Natural killer cell treated with Interleukin-12 subunit alpha and Interleukin-12 subunit beta and Interleukin-15 and Interleukin-18, amount 100 ng/mL, for 72 hours (primary cell): Measurements from ENCODE around the gene EDIL3. TPM values are rescaled to one million over a fixed set of nuclear protein-coding genes. Genes with fewer than 3 reads are reported as not detected.

Experiments
- ATAC-seq, 2 donors: fragments of 150-1000 bp; cut with Tn5 transposase in 1 of 2; sonication (Bioruptor Pico), chemical (Tn5 transposase) in 1 of 2; 2 replicates each; pipeline ENCODE4 v1.10.0; 2021
- DNase-seq: peaks from one replicate; pipeline ENCODE4 v3.0.0; 2022; ENCODE audit warnings: low spot score
- H3K27ac Mint-ChIP-seq, 2 donors: 1 replicate in 1 of 2; 2 replicates in 1 of 2; pipeline ENCODE4 v1.8.0; 2022; ENCODE audit warnings: mixed read lengths in 2 of 2, mild to moderate bottlenecking in 1 of 2, moderate library complexity in 1 of 2
- H3K27me3 Mint-ChIP-seq, 2 donors: 1 replicate in 1 of 2; 2 replicates in 1 of 2; pipeline ENCODE4 v1.8.0; 2022; ENCODE audit warnings: mixed read lengths in 2 of 2
- H3K36me3 Mint-ChIP-seq: one replicate; pipeline ENCODE4 v1.8.0; 2022; ENCODE audit warnings: mixed read lengths
- H3K4me1 Mint-ChIP-seq, 2 donors: 1 replicate in 1 of 2; 2 replicates in 1 of 2; pipeline ENCODE4 v1.8.0; 2022; ENCODE audit warnings: low read depth in 2 of 2, mixed read lengths in 2 of 2, mild to moderate bottlenecking in 1 of 2
- H3K4me3 Mint-ChIP-seq: one replicate; pipeline ENCODE4 v1.8.0; 2022; ENCODE audit warnings: mixed read lengths
- H3K9me3 Mint-ChIP-seq: 2 replicates; pipeline ENCODE4 v1.8.0; 2022; ENCODE audit warnings: mixed read lengths
- total RNA-seq, 2 donors: library from RNA; stranded (reverse); gene quantifications; one replicate each; pipeline ENCODE4 v1.2.3, GENCODE V29; 2022

EDIL3 gene
- total RNA-seq, 2 donors from 2014 or later: not detected

DNA sequence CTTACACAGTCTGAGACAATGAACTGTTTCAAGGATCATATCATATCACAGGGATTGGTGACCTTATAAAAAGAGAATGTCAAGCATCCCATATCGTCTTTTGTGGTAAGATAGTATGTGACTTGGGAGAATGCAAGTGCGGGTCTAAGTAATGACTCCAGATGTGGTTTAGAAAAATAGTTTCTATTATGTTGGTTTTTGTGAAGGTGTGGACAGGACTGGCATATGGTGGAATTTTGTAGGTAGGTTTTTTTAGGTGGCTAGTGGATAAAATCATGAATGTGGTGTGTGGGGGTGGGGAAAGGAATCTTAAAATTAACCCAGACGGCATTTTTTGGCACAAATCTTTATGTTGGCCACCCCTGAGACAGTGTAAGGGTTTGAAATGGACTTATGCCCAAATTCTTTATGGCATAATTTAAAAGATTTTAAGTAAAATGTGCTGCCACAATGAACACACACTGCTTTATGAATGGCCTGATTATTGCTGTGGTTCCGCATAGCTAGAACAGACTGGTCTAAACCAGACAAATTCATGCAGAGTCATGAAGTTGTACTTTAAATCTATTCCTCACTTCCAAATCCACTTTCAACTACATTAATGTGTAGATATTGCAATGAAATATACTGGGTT, 459.2 kb downstream of the EDIL3 start:
- no peaks in the 10 kb centered on the region for H3K4me1 Mint-ChIP-seq
- no peak overlapping the region for H3K4me3 Mint-ChIP-seq
- H3K27me3 Mint-ChIP-seq: no peaks in the 10 kb centered on the region
- peaks cover 11% of the 10 kb centered on the region for H3K9me3 Mint-ChIP-seq
- DNase-seq: no peak
- ATAC-seq: no peak
- no peak overlapping the region for H3K27ac Mint-ChIP-seq
- H3K36me3 Mint-ChIP-seq: no peaks in the 10 kb centered on the region

DNA sequence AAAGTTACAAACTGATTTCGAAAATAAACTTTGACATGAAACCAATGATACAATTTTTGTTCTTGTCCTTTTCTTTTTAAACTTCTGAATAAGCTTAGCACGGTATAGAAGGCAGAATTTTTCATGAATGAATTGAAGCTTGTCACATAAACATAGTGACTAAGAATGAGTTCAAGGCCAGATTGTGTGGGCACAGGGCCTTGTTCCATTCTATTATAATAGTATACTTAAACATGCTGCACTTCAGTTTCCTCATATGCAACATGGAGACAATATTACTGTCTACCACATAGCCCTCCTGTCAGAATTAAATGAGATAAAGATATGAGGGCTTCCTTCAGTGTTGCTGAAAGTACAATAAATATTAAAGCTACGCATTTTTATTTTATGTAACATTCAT, 459.8 kb downstream of the EDIL3 start:
- Mint-ChIP-seq H3K9me3 (peaks cover 12% of the 10 kb centered on the region), H3K4me3 (no peak overlapping the region), H3K4me1 (no peaks in the 10 kb centered on the region), H3K27ac (no peak overlapping the region), H3K27me3 (no peaks in the 10 kb centered on the region), H3K36me3 (no peaks in the 10 kb centered on the region)
- no peak for ATAC-seq
- DNase-seq: no peak

DNA sequence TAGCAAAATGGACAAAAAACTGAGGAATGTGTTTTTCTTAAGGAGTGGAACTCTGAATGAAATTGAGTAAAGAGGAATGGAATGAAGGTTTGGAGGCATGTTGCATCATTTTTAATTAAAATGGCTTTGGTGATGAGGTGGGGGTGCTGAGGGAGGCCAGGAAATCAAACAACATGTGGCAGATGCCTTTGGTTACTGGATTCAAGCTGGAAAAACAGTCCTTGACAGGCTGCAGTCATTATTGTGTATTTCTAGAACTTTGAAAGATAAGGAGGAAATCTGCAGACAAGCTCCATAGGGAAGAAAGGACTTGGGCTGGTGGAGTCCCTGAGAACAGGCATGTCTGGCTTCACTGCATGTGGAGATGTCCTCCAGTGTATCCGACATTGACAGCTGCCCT, 460.5 kb downstream of the EDIL3 start:
- no peak for ATAC-seq
- Mint-ChIP-seq H3K4me1 (no peaks in the 10 kb centered on the region), H3K36me3 (no peaks in the 10 kb centered on the region), H3K9me3 (peaks cover 11% of the 10 kb centered on the region), H3K27me3 (no peaks in the 10 kb centered on the region), H3K4me3 (no peak overlapping the region), H3K27ac (no peak overlapping the region)
- DNase-seq: no peak

DNA sequence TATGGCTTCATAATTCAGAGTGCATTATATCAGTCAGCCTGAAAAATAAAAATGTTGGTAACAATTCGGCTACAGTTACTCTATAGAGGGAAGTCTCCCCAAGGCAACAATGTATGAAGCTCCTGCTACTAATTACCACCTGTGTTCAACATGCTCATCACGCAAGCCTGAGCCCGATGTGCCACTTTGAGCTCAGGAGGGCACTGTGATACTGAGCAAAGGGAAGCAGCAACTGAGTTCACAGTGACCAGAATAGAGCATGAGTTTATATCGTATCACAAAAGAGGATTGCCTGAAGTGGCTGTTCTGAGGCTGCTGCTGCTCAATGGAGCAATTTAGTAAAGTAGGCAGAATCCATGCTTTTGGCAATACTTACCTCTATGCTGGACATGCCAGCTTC, 462.0 kb downstream of the EDIL3 start:
- no peak overlapping the region for H3K27ac Mint-ChIP-seq
- no peak overlapping the region for H3K4me3 Mint-ChIP-seq
- no peaks in the 10 kb centered on the region for H3K4me1 Mint-ChIP-seq
- H3K9me3 Mint-ChIP-seq: peaks cover 11% of the 10 kb centered on the region
- no peaks in the 10 kb centered on the region for H3K36me3 Mint-ChIP-seq
- no peak for ATAC-seq
- no peaks in the 10 kb centered on the region for H3K27me3 Mint-ChIP-seq
- no peak for DNase-seq

DNA sequence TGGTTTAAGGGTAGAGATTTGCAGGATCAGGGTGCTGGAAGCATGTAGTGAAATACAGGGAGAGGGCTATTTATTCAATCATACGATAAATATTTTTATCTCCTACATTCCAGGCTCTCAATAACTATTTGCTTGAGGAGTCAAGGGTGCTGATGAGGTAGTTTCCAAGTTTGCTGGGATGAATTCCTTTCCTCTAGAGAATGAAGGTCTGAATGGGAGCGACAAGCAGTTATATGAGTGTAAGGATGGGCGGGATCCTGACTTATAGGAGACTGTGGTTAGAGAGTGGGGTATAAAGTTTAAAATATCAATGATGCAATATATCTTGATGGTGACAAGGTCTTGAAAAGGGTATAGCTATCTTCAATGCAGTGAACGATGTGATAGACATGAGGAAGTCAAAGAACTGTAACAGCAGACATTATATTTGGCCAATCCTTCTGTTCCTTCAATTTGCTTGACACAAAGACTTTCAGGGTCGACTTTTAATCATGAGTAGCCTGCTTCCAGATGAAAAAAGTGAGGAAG, 462.9 kb downstream of the EDIL3 start:
- no peaks in the 10 kb centered on the region for H3K4me1 Mint-ChIP-seq
- H3K27ac Mint-ChIP-seq: no peak overlapping the region
- no peak for ATAC-seq
- peaks cover 11% of the 10 kb centered on the region for H3K9me3 Mint-ChIP-seq
- H3K4me3 Mint-ChIP-seq: no peak overlapping the region
- H3K36me3 Mint-ChIP-seq: no peaks in the 10 kb centered on the region
- DNase-seq: no peak
- no peaks in the 10 kb centered on the region for H3K27me3 Mint-ChIP-seq

DNA sequence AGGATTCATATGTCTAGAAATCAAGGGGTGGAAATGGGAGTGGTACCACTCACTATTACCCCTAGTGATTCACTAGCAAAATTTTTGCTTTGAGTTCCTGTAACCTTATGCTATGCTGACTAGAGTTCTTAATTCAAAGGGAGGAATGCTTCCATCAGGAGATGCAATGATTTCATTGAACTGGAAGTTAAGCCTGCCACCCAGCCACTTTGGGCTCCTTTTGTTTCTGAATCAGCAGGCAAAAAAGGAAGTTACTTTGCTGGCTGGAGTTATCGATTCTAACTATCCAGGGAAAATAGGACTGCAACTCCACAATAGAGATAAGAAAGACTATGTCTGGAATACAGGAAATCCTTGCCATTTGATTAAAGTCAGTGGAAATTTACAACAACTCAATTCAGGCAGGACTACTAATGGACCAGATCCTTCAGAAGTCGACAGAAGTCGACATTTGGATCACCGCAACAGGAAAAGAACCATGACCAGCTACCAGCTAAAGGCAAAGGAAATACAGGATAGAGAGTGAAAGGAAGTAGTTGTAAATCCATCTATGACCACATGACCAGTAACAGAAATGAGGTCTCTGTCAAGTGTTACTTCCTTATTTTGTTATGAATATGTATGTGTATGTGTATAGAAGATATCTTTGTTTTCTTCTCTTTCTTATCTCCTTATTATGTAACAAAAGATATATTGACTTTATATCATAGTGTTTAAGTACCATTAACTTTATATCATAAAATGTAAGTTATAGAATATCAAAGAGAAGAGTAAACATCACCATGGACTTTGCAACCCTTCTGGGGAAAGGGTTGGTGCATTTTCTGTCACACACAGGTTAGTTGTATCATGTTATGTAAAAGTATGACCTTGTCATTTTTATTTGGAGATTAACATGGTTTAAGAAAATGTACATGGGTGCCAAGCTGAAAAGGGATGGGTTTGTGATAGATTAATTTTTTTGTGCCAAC, 465.3 kb downstream of the EDIL3 start:
- Mint-ChIP-seq H3K4me3 (no peak overlapping the region), H3K27ac (no peak overlapping the region), H3K36me3 (no peaks in the 10 kb centered on the region), H3K4me1 (no peaks in the 10 kb centered on the region), H3K27me3 (no peaks in the 10 kb centered on the region), H3K9me3 (peaks cover 12% of the 10 kb centered on the region)
- ATAC-seq (no peak), DNase-seq (no peak)

DNA sequence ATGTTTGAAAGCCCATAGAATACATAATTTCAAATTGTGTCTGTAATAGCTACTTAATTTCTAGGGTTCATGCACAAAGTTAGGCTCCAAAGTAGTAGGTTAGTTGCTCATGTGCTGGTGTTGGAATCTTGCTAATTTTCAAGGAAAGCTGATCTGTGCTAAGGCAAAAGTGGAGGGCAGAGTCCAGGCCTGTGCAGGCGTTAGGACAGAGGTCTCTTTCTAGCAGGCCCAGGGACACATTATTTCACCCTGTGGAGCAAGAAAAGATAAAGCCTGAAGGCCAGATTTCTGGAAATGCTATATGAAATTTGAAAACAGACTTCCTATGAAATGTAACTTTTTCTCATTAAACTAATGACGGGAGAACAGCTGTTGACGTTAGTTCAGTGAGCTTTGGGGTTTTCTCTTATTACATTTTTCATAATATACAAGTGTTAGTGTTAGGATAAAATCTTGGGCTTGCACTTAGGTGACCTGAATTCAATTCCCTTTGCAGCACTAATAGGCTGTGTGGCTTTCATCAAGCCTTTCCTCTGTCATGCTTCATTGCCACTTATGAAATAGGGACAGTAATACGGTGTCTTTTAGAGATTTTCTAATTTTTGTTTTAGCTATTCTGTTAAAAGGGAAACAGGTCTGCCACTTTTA, 467.3 kb downstream of the EDIL3 start:
- Mint-ChIP-seq H3K4me3 (no peak overlapping the region), H3K36me3 (no peaks in the 10 kb centered on the region), H3K4me1 (no peaks in the 10 kb centered on the region), H3K9me3 (peaks cover 9% of the 10 kb centered on the region), H3K27me3 (no peaks in the 10 kb centered on the region), H3K27ac (no peak overlapping the region)
- ATAC-seq (no peak), DNase-seq (no peak)

DNA sequence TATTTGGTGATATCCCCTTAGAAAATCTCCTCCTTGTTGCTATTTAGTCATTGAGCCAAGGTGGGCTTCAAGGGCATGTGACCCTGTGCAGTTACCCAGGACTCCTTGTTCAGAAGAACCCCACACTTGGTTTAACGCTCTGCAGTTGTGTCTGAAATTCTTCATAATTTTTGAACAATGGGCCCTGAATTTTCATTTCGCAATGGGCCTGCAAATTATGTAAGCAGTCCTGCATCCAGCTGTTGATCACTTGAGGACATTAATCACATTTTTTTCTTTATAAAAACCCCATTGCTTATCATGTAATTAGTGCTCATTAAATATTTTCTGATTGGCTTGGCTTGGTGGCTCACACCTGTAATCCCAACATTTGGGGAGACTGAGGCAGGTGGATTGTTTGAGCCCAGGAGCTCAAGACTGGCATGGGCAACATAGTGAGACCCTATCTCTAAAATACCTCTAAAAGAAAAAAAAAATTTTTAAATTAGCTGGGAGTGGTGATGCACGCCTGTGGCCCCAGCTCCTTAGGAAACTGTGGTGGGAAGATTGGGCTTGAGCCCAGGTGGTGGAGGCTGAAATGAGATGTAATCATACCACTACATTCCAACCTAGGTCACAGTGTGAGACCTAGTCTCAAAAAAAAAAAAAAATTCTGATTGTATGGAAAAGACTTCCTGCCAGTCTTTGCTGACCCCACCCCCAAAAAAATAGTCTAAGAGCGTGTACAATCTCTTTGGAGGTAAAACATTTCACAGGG, 469.8 kb downstream of the EDIL3 start:
- Mint-ChIP-seq H3K4me1 (no peaks in the 10 kb centered on the region), H3K27me3 (no peaks in the 10 kb centered on the region), H3K27ac (no peak overlapping the region), H3K9me3 (peaks cover 2% of the 10 kb centered on the region), H3K4me3 (no peak overlapping the region), H3K36me3 (no peaks in the 10 kb centered on the region)
- ATAC-seq (no peak), DNase-seq (no peak)

DNA sequence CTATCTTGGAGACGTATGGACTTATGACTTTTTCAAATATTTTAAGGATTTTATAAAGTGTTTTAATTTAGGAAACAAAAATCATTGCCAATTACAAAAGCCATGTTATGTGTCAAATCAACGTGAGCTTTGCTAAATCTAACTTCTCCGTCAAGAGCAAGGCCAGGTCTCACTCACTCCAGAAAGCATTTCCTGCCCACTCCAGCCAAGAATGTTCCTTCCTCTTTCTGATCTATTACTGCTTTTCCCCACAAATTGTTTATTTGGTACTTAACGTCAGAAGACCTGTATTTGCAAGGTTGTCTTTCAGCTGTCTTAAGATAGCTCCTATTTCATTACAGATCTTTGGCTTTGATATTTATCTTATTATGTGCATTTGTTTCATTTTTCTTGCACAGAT, 470.5 kb downstream of the EDIL3 start:
- no peak overlapping the region for H3K27ac Mint-ChIP-seq
- ATAC-seq (no peak), DNase-seq (no peak)
- no peaks in the 10 kb centered on the region for H3K27me3 Mint-ChIP-seq
- H3K36me3 Mint-ChIP-seq: no peaks in the 10 kb centered on the region
- no peak overlapping the region for H3K4me3 Mint-ChIP-seq
- H3K9me3 Mint-ChIP-seq: peaks cover 2% of the 10 kb centered on the region
- no peaks in the 10 kb centered on the region for H3K4me1 Mint-ChIP-seq

DNA sequence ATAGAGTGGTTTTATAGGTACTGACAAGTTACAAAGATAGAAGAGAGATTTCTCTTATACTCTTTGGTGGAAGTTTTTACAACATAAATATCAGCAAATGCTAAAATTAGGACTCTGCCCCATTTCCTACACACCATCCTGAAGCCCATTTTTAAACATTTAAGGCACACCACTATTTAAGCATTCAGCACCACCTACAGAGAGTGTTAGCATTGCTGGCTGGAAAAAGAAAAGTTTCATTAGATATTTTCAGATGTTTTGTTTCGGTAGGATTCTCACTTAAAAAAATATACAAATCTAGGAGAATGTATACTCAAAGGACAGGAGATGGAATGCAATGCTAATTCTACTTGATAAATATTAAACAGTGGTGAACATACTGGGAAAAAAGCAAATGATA, 471.1 kb downstream of the EDIL3 start:
- no peaks in the 10 kb centered on the region for H3K36me3 Mint-ChIP-seq
- H3K4me3 Mint-ChIP-seq: no peak overlapping the region
- no peak for DNase-seq
- H3K27ac Mint-ChIP-seq: no peak overlapping the region
- H3K27me3 Mint-ChIP-seq: no peaks in the 10 kb centered on the region
- ATAC-seq: no peak
- H3K4me1 Mint-ChIP-seq: no peaks in the 10 kb centered on the region
- peaks cover 4% of the 10 kb centered on the region for H3K9me3 Mint-ChIP-seq

DNA sequence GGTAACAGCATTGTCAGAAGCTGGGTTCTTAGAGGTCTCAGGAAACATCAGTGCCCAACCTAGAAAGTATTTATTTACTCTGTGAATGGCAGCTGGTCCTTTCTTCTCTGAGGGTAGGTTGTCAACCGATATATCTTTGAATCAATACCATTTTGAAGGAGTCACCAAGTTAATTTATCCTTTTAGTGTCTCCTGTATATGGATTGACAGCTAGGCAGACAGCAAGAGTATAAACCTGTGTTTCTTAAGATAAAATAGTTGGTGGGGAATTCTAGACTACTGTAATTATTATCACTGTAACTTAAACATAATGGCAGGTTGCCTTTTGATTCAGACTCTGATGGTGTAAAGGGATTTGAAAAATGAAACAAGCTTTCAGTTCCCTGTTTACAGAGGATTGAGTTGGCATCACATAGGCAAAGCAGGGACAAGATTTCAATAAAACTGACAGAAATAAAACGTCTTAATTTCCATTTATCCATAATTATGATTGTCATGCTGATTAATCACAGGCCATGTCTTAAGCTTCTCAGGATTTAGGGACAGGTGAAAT, 473.2 kb downstream of the EDIL3 start:
- H3K36me3 Mint-ChIP-seq: no peaks in the 10 kb centered on the region
- no peaks in the 10 kb centered on the region for H3K4me1 Mint-ChIP-seq

DNA sequence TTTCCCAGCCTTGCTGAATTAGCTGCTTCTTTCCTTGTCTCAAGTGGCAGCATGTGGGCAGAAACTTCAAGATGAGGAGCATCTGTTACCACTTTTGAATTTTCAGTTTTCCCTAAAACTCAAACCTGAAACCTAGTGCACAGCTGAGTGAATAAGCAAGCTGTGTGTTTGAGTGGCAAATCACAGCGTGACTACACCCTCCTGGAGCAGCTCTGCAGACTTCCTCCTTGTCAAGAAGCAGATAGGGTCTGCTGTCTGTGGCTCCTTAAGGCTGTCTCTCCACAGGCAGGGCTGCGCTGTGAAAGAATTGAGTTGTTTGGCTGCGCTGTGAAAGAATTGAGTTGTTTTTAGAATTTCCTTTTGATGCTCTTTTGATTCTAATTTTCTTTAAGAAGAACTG, 484.4 kb downstream of the EDIL3 start:
- DNase-seq: no peak
- Mint-ChIP-seq H3K27me3 (no peaks in the 10 kb centered on the region), H3K9me3 (peaks cover 5% of the 10 kb centered on the region), H3K4me1 (no peaks in the 10 kb centered on the region), H3K27ac (no peak overlapping the region), H3K36me3 (no peaks in the 10 kb centered on the region), H3K4me3 (no peak overlapping the region)
- no peak for ATAC-seq

More for the DNA sequence above, 473.2 kb downstream of the EDIL3 start:
- no peaks in the 10 kb centered on the region for H3K27me3 Mint-ChIP-seq
- H3K9me3 Mint-ChIP-seq: peaks cover 13% of the 10 kb centered on the region
- no peak overlapping the region for H3K27ac Mint-ChIP-seq
- DNase-seq (no peak), ATAC-seq (no peak)
- H3K4me3 Mint-ChIP-seq: no peak overlapping the region

DNA sequence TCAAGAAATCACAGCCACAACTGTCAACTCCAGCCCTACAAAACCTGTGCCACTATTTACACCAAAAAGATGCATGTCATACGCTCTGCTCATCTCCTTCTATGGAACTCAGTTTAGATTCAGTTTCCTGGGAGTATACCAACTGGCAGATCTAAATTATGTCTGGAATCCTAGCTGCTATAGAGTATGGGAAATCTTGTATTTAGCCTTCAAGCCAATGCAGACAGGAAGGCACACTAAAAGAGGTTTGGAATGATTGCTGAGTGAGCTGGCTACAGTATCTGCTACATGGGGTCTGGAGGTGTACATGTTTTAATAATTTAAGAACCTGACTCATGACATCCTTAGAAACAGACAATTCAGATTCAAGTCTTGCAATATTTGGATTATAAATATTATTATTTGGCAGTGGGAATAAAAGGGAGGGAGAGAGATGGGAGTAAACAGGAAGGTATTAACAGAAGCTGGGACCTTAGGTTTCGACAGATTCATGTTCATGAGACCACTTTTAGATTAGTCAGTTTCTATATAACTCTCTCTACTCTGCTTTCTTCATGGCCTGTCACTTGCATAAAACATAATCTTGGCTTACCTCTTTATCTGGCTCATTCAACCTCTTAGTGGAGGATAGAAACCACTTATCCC, 485.2 kb downstream of the EDIL3 start:
- H3K4me3 Mint-ChIP-seq: no peak overlapping the region
- H3K36me3 Mint-ChIP-seq: no peaks in the 10 kb centered on the region
- H3K9me3 Mint-ChIP-seq: peaks cover 4% of the 10 kb centered on the region
- no peaks in the 10 kb centered on the region for H3K4me1 Mint-ChIP-seq
- DNase-seq (no peak), ATAC-seq (no peak)
- H3K27me3 Mint-ChIP-seq: no peaks in the 10 kb centered on the region
- no peak overlapping the region for H3K27ac Mint-ChIP-seq
